Measurements from ENCODE around the gene ZCCHC17.
"Not testable (repeated sequence)": the region's sequence is repeated elsewhere in the genome, so short reads cannot be mapped to it uniquely, and the experiment has no call there.

The ZCCHC17 gene

DNA sequence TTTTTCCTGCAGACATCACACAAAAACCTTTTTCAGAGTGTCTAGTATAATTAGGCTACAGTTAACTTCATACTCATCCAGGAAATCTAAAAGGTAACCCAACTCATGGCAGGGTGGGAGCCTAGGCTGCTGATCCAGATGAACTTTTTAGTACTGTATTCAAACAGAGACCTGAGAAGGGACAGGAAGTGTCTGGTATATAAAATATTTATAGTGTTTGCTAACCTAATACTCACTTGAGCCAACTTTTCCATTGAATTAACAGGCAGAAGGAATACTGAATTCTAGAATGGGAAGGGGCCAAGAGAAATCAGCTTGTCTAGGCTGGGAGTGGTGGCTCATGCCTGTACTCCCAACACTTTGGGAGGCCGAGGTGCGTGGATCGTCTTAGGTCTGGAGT, 34.9 kb upstream of the ZCCHC17 start:
- no peak for TF ChIP-seq CTCF (IDR thresholded peaks at IDR 0.05; ENCODE audit: insufficient read depth, low read length, missing control alignments)
- POLR2A ChIA-PET, result no interaction called here
- CTCF ChIA-PET, result interaction anchor here (1.4 kb wide), 1 partner anchor 17 kb away, joined by 3 read pairs; no protein-coding TSS in a partner anchor
- no peak overlapping the region for H3K4me3 ChIP-seq (ENCODE audit: low read depth, low read length)
- no peak for DNase-seq (ENCODE audit: low read depth, low spot score)

GRCh38 chr1:31262393-31262792, 34.4 kb upstream of the ZCCHC17 start:
- H3K4me3 ChIP-seq (ENCODE audit: low read depth, low read length); DNase-seq (ENCODE audit: low read depth, low spot score); POLR2A ChIA-PET: not testable (repeated sequence)
- CTCF ChIA-PET, result interaction anchor here (1.0 to 3.7 kb wide), 3 partner anchors 17 to 78 kb away, joined by 3 to 18 read pairs (median 3); no protein-coding TSS in a partner anchor

DNA sequence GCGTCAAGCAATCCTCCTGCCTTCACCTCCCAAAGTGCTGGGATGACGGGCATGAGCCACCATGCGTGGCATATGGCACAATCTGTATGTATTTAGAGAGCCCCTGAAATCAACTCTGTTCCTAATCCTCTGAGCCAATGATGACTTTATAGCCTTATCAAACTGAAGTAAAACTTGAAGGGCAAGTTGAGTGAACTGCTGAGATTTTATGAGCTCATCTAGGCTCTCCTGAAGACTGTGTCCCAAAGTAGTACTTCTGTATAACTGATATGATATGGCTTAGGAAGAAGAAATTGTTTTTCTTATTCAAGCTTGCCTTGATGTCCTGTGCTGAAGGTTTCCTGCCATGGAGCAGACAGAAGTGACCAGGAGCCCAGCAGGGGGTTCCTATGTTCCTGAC, 33.4 kb upstream of the ZCCHC17 start:
- ChIA-PET POLR2A (no interaction called here), CTCF (interaction anchor here (0.7 to 3.7 kb wide), 5 partner anchors 16 to 462 kb away, joined by 3 to 18 read pairs (median 3); partner anchors contain the start of genes SNRNP40 and ZCCHC17)
- H3K4me3 ChIP-seq (ENCODE audit: low read depth, low read length), result no peak overlapping the region
- DNase-seq (ENCODE audit: low read depth, low spot score), result no peak
- no peak for TF ChIP-seq CTCF (IDR thresholded peaks at IDR 0.05; ENCODE audit: insufficient read depth, low read length, missing control alignments)

GRCh38 chr1:31264790-31265386, 31.9 kb upstream of the ZCCHC17 start:
- CTCF ChIA-PET, result interaction anchor here (1.3 to 3.7 kb wide), 2 partner anchors 10 to 80 kb away, joined by 4 to 18 read pairs; no protein-coding TSS in a partner anchor
- no peak for TF ChIP-seq CTCF (IDR thresholded peaks at IDR 0.05; ENCODE audit: insufficient read depth, low read length, missing control alignments)
- no peak overlapping the region for H3K4me3 ChIP-seq (ENCODE audit: low read depth, low read length)
- POLR2A ChIA-PET, result no interaction called here
- DNase-seq (ENCODE audit: low read depth, low spot score), result no peak

- POLR2A ChIA-PET, result no interaction called here
- TF ChIP-seq CTCF (IDR thresholded peaks at IDR 0.05; ENCODE audit: insufficient read depth, low read length, missing control alignments), result no peak
- CTCF ChIA-PET, result interaction anchor here (0.7 kb wide), 1 partner anchor 85 kb away, joined by 3 read pairs; no protein-coding TSS in a partner anchor
- DNase-seq (ENCODE audit: low read depth, low spot score), result peak; percentile 7
- H3K4me3 ChIP-seq (ENCODE audit: low read depth, low read length), result no peak overlapping the region
These were observed 30.3 kb upstream of the ZCCHC17 start for GRCh38 chr1:31266547-31266946.

GRCh38 chr1:31272369-31272768, 24.5 kb upstream of the ZCCHC17 start:
- ChIA-PET POLR2A (interaction anchor here (1.6 kb wide), 1 partner anchor 24 kb away, joined by 4 read pairs; the partner anchor contains the start of genes SNRNP40 and ZCCHC17), CTCF (no interaction called here)
- H3K4me3 ChIP-seq (ENCODE audit: low read depth, low read length), result no peak overlapping the region
- no peak for TF ChIP-seq CTCF (IDR thresholded peaks at IDR 0.05; ENCODE audit: insufficient read depth, low read length, missing control alignments)
- no peak for DNase-seq (ENCODE audit: low read depth, low spot score)

DNA sequence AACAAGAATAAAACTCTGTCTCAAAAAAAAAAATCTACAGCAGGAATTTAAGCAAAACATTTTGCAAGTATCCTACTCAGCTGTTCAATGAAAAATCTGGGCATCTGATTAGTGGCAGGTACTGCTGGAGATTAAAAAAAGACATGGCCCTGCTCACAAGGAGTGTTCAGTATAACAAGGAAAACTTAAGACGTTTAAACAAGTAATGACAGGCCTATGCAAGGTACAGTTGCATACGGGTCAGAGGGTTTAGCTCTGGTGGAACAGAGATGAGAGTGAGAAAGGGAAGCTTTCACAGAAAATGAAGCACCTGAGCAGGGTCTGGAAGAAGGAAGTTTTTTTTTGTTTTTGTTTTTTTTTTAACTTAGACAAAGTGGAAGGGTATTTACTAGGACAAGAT, 23.2 kb upstream of the ZCCHC17 start:
- CTCF ChIA-PET, result interaction anchor here (0.6 kb wide), 1 partner anchor 56 kb away, joined by 3 read pairs; no protein-coding TSS in a partner anchor
- H3K4me3 ChIP-seq (ENCODE audit: low read depth, low read length), result no peak overlapping the region
- no peak for TF ChIP-seq CTCF (IDR thresholded peaks at IDR 0.05; ENCODE audit: insufficient read depth, low read length, missing control alignments)
- no peak for DNase-seq (ENCODE audit: low read depth, low spot score)
- POLR2A ChIA-PET, result no interaction called here

GRCh38 chr1:31282426-31282825, 14.4 kb upstream of the ZCCHC17 start:
- DNase-seq (ENCODE audit: low read depth, low spot score); H3K4me3 ChIP-seq (ENCODE audit: low read depth, low read length): not testable (repeated sequence)
- CTCF ChIA-PET, result interaction anchor here (1.6 kb wide), 1 partner anchor 11 kb away, joined by 4 read pairs; no protein-coding TSS in a partner anchor
- POLR2A ChIA-PET, result interaction anchor here (1.4 kb wide), 1 partner anchor 15 kb away, joined by 4 read pairs; the partner anchor contains the start of genes SNRNP40 and ZCCHC17

GRCh38 chr1:31287791-31288190, 9.0 kb upstream of the ZCCHC17 start:
- H3K4me3 ChIP-seq (ENCODE audit: low read depth, low read length); POLR2A ChIA-PET; DNase-seq (ENCODE audit: low read depth, low spot score): not testable (repeated sequence)
- CTCF ChIA-PET, result interaction anchor here (1.0 kb wide), 1 partner anchor 284 kb away, joined by 3 read pairs; no protein-coding TSS in a partner anchor
